NOMO-1 (cell line): ENCODE results near the gene IGF2.
A peak's percentile ranks its signal among the peaks of the same experiment; 100 is the strongest.
"Not testable (repeated sequence)": the region's sequence is repeated elsewhere in the genome, so short reads cannot be mapped to it uniquely, and the experiment has no call there.

Source experiments
- DNase-seq, 2 experiments: peaks; one replicate each; lab custom pipeline; 2025; ENCODE audit not compliant: unreplicated experiment in 2 of 2; lab: John Stamatoyannopoulos, UW

The IGF2 gene, protein sequence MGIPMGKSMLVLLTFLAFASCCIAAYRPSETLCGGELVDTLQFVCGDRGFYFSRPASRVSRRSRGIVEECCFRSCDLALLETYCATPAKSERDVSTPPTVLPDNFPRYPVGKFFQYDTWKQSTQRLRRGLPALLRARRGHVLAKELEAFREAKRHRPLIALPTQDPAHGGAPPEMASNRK

DNA sequence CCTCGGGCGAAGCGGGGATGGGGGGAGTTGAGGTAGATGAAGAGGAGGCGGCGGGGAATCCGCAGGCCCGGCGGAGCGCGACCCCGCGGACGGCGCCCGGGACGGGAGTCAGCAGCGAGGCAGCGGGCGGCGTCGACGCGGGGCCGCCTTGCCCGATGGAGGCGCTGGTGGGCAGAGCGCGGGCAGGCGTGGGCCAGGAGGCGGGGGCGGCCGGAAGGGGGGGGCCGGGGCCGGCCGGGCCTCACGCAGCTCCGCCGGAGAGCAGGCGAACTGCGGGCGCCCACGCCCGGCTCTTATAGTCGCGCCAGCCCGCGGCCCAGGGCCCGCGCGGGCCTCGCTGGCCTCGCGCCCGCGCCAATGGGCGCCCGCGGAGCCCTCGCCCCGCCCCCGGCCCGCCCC lies at the start of gene IGF2:
Gene IGF2 (minus strand): TSS at position 267 of the 399 bp plus-strand sequence. CDS start 3,866 bp downstream, outside the sequence.
- DNase-seq: no peak

DNA sequence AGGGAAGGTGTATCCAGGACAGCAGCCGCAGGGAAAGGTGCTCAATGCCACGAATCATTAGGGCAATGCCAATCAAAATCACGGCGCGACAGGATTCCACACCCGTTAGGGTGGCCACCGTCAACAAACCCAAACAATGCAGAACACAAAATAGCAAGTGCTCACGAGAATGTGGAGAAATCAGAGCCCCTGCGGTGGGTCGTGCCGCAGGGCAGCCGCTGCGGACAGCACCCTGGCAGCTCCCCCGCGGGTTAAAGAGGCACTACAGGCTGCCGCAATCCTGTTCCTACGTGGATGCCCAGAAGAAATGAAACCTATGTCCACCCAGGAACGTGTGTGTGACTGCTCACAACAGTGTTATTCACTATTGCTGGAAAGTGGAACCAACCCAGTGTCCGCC lies 49.6 kb upstream of the IGF2 start:
- DNase-seq: no peak

DNA sequence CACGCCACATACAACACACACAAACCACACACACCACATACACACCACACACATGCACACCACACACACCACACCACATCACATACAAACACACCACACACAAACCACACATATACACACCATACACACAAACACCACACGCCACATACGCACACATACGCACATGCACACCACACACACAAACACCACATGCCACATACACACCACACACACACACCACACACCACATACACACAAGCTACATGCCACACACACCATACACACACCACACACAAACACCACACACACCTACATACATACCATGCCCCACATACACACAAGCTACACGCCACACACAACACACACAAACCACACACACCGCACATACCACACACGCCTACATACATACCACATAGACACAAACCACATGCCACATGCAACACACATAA lies 48.1 kb upstream of the IGF2 start:
- DNase-seq: no peak

DNA sequence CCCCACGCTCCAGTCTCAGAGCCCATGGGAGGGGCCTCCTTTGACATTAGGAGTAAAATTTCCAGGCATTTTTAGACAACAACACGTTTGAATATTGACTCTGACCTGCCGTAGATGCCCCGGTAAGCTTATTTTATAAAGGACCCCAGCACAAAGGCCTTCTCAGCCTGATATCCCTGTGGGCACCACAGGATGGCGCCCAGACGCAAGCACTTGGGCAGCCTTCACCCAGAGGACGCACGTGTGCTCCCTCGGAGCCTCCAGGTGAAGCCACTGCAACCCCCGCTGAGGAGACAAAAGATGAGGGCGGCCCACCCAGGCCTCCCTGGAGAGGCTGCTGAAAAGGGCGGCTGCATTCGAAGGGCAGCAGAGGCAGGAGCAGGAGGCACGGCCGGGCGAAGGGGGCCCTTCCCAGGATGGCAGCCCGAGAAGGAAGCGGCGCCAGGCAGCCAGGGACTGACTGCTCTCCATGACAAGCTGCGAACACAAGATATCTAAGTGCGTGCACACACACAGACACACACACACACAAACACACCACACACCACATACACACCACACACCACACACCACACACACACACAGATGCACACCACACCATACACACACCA lies 47.6 kb upstream of the IGF2 start:
- peak; percentile 67 to 73 for DNase-seq

DNA sequence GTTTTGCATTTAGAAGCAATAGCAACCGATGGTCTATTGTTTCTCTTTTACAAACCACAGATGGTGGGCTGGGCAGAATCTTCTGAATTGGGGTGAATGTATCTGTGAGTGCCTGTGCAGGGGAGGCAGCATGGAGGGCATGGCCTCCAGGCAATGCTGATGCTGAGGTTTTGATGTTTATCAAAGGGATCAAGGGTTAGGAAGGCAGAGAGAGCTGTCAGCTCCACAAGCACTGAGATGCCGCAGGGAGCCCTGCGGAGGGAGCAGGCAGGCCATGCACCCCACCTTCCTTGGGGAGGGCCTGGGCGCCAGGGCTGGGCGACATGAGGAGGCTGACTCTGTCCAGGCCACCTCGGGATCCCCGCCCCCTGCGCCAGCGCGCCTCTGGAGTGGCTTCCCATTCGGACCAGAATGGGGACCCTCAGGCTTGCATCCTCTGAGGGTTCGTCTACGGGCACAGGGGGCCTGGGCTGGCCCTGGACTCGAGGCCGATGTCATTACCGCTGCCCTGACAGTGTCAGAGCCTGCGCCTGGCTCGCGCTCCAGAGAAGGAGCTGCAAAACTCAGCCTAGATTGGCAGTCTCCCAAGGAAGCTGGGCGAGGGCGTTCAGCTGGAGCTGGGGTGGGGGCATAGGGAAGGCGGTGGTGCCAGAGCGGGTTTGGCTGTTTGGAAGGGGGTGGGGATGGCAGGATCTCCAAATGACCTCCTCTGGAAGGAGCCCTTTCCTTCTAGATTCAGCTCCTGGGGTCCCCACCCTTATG lies 46.3 kb upstream of the IGF2 start:
- DNase-seq: no peak

DNA sequence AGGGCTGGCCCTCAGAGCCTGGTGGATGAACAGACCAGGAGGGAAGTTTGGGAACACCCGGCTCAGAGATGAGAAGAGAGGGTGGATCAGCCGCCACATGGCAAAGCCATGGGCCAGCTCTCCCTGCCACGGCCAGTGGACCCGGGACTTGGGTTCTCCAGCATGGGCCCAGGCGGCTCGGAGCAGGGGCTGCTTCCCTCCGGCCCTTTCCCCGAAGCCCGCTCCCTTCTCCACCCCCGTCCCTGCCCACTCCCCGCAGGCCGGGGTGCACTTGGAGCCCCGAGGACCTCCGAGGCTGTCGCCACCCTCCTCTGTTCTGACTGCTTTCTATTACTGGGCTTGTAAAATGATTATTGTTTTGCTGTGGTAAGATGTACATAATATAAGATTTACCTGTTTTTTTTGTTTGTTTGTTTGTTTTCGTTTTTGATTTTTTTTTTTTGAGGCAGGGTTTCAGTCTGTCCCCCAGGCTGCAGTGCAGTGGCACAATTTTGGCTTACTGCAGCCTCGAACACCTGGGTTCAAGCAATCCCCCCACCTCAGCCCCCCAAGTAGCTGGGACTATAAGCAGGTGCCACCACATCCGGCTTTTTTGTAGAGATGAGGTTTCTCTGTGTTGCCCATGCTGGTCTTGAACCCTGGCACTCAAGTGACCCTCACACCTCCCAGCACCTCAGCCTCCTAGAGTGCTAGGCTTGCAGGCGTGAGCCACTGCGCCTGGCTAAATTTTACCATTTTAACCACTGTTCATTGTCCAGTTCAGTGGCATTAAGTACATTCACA lies 43.7 kb upstream of the IGF2 start:
- DNase-seq: no peak

DNA sequence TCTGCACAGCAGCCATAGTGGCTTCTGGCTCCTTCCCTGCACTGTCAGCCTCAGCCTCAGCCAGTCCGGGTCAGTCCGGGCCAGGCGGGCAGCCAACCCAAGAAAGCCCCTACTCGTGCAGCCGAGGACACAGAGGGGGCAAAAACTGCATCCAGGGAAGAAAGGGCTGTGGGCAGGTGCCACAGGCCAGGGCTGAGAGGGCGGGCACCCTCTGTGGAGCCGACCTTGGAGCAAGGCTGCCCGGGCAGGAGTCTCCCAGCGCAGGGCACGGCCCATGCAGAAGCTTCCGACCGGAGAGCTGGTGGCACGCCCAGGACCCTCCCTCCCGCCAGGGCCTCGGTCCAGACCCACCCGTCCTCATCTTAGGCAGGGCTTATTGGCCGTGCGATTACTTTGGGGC lies 42.9 kb upstream of the IGF2 start:
- no peak for DNase-seq

DNA sequence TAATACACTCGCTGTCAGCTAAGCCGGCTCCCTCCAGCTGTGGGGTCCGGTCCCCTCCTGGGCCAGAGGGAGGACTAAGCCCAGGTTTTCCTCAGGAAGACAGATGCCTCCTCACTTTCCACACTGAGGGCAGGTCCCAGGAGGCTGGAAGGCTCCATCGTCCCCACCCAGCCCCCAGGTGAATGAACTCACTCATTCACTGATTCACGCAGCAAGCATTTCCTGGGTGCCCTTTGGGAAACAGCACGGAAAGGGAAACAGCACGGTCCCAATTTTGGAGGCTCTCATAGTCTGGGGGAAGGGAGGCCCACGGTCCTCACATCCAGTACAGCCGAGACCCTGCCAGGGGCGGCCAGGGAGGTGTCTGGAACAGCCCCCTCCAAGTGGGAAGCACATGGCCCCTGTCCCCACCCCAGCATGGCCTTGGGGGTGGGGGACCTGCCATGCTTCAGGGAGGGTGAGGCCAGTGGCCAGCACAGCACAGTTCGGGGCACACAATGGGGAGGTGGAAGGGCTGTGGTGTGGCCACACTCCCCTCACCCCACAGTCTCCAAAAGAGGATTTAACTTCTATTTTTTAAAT lies 41.7 kb upstream of the IGF2 start:
- no peak for DNase-seq

DNA sequence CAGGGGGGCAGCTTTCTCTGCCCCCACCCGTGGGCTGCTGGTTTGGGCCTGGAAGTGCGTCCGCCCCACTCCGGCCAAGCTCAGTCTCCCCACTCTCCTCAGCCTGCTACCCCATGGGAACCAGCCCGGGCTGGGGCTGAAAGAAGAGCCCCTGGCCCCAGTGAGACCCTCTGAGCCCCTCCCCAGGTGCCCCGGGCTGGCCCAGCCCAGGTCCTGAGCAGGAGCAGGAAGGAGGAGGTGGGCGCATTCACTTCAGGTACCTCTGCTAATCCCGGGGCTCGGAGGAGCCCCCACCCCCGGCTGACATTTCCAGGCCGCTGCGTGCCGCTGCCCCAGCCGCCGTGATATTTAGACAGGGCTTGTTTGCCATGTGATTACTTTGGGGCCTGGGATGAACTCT lies 41.2 kb upstream of the IGF2 start:
- DNase-seq: no peak

DNA sequence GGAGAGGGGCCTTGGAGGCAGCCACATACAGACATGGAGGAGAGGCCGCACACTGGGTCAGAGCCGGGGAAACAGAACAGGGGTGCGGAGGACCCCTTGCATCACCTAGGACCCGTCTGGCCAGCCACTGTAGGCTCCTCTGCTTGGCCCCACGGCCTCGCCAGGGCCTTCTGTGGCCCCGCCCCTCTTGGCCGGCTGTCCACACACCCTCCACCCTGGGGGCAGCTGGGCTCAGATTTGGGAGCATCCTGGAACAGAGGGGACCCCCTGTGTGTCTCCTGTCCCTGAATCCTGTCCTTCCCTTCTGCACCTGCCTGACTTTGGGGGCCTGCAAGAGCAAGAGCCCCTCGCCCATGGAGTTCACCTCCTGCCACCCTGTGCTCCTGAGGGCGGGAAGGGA lies 40.3 kb upstream of the IGF2 start:
- DNase-seq: no peak

DNA sequence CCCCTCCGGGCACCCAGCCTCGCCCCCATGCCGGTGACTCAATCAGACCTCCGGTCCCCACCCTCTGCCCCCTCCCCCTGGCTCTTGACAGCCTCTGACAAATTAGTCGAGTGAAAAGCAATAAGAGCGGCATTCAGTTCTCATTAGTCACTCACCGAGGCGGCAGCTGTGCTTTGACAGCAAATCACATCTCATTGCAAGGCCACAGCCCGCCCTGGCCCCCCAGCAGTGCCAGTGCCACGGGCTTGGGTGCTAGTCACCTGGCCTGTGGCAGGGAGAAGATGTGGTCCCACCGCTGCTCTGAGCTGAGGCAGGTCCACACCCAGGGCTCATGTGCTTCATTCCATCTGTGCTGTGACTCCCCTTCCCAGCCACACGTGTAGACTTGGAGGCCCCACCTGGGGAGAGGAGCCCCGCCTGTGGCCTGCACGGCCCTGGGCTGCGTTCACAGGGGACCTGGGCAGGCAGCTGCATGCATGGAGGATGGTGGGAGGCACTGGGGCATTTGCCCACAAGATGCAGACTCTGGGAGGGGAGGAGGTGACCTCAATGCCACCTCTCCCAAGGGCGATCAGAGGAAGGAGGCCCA lies 39.8 kb upstream of the IGF2 start:
- no peak for DNase-seq

DNA sequence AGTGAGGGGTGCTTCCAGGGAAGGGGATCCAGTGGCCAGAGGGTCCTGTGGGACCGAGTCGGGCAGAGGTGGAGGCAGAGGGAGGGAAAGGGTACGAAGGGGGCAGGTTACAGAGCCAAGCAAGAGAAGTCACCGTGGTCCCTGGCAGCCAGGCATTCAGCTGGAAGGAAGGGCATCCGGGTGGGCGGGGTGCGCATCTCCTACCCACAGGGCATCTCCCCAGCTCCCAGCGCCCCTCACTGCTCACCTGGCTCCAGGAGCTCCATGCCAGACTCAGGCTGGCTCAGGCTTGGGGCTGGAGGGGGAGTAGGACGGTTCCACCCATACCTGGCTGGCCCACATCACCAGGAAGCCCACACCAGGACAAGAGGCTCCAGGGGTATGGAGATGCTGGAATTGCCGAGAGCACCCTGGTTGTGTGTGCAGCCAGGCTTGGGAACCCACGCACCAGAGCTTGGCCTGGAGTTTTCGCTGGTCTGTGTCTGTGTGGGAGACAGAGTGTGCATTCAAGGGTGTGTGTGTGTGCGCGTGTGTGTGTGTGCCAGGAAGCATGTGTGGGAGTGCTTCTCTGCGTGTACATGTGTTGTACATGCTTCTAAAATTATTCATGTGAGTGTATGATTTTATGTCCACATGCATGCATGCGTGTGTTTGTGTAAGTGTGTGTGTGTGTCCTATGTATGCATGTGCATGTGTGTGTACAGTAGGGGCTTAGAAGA lies 39.0 kb upstream of the IGF2 start:
- not testable (repeated sequence) for DNase-seq

DNA sequence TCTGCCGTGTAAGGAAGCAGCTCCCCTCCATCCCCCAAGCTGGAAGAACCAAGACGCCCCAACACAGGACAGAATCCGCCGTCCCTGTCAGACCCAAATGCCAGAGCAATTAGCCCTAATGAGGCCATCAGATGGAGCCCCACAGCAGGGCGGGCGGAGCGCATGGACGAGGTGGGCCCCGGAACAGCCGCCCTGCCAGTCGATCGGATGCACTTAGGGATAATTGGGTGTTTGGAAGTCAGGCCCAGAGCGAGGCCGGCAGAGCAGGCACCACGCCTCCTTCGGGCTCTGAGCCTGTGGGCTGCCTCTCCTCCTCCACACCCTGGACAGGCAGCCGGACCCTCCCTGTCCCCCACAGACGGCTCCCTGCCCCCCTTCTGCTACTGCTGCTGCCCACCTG lies 37.9 kb upstream of the IGF2 start:
- DNase-seq: no peak

DNA sequence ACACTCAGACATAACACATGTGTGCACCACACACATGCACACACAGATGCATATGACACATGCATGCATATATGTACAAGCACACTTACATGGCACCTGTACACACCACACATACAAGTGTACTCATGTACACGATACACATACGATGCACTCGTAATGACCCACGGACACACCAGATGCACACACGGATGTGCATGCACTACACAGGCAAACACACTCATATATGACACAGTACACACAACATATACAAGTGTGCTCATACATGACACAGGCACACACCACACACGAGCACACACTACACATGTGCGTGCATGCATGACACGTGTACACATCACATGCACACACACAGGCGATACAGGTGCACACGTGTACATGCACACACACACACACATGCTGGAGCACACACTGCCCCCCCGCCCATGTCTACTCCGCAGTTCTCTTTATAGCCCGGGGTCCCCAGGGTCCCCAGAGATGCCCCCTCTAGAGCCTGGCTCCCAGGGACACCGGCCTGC lies 37.3 kb upstream of the IGF2 start:
- no peak for DNase-seq

DNA sequence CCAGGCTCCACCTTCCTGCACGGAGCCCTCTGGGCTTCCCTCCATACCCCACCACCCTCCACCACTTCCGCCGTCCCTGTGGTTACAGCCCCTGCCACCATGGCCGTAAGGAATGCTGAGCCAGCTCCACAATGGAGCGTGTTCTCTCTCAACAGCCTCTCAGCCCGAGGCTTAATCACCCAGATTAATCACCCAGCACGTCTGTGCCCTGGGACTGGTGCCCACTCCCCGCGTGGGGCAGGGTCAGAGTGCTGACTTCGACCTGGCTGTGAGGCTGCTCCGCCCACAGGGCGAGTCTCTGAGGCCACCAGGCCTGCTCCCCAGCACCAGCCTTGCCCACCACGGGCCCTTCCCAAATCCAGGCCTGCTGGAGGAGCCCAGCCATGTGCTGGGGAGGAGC lies 36.5 kb upstream of the IGF2 start:
- DNase-seq: no peak

DNA sequence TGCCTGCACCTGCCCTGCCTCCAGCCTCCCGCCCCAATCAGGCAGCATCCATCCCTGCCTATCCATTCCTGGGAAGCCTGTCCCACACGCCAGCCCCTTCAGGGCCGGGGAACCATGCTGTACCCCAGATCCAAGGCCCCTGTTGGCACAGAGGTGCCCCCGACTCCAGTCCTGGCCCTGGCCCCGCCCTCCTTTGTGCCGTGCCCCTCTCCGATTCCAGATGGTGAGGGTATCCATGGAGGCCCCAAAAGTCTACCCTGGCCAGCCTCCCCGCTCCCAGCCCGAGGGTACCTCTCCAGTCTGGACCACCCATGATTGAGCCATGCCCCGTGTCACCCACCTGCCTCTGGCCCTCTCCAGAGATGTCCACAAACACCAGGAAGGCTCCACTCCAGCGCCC lies 35.2 kb upstream of the IGF2 start:
- DNase-seq: no peak

DNA sequence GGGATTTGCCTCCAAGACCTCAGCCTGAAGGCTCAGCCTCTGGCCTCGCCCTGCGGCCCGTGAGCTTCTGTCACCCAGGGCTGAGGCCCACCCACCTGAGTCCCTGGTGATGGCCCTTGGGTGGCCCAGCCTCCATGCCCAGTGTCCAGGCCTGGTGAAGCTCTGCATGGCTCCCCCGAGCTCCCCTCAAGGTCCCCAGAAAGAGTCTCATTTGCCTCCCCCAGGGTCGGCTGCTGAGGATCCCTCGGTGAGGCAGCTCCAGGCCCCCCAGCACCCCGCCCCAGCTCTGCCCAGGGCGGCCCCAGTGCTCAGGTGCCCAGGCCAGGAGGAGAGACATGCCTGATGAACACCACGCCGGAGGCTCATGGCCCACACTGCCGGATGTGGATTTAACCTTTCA lies 34.6 kb upstream of the IGF2 start:
- DNase-seq: no peak

DNA sequence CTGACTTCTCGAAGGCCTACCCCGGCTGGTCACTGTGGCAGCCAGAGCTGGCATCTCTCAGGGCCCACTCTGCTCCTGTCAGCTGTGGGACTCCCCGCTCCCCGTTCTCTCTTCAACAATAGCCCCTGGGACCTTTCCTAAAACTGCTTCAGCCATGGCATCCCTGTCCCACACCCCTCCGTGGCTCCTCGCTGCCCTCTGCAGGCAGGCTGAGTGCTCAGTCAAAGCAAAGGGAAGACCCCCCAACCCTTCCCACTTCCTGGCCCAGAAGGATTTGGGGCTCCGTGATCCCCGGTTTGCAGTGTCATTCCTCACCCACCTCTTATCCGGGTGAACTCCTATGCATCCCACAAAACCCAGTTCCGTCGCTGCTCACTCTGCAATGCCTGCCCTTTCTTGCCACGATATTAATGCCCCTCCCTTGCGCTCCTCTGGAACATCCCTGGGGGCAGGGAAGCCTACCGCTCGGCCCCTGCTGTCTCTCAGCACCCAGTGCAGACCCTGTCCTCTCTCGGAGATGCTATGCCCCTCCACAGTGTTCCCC lies 34.0 kb upstream of the IGF2 start:
- no peak for DNase-seq

DNA sequence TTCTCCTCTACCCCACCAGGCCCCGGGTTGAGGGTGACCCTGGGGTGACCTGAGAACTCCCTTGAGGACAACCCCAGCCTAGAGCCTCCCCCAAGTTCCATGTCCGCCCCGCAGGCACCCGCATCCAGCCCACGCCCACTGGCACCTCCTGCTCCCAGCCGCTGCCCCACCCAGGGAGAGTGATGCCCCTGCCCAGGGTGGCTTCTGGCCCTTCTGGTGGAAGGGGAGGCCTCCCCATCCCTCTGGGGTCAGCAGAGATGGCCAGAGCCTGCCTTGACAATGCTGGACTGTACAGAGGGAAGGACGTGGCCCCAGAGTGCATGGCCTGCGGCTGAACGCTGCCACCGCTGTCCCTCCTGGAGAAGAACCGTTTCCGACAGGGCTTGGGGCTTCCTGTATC lies 33.5 kb upstream of the IGF2 start:
- DNase-seq: no peak

DNA sequence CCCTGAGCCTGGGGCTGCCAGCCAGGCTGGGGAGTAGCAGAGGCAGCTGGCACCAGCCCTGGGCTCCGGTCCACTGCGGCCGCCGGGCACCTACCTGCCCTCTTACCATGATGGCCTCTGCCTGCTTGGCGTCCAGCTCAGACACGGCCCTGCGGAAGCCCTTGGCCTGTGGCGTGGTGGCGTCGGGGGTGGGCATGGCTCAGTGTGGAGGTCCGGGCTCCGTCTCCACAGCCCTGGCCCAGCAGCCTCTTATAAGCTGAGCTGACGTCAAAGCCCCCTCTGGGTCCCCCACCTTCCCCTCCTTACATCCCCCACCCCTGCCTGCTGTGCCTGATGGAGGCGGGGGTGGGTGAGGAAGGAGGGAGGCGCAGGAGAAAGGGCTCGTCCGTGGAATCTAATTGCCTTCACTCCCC lies 32.4 kb upstream of the IGF2 start, which contains the start of gene TH:
Gene TH (minus strand): TSS at position 225 of the 413 bp plus-strand sequence. CDS start 29 bp downstream, at position 196.
- DNase-seq: no peak
